Measurements from ENCODE around the gene S1PR4. TPM values are rescaled to one million over a fixed set of nuclear protein-coding genes. Genes with fewer than 3 reads are reported as not detected.

S1PR4 gene
- total and polyA plus RNA-seq, 9 of the 15 experiments (the other 6 are each of a cell fraction or from before 2014, with no cell fraction given), result 0.27 TPM; not detected in 8

GRCh38 chr19:3159565-3159964, 19.0 kb upstream of the S1PR4 start:
- intact Hi-C loops (cut with micrococcal nuclease), result no loop called here
- BruUV-seq (replicated peaks), result no TSS peak
- H3K79me2 ChIP-seq (ENCODE audit: control insufficient read depth, insufficient read depth, low read length), result peaks cover 4% of the 10 kb centered on the region; the same call in 1 of the 3 replicates
- peaks cover 8% of the 10 kb centered on the region for H3K9me3 ChIP-seq (replicated peaks; ENCODE audit: control insufficient read depth, insufficient read depth, low read depth, low read length)
- H3K9ac ChIP-seq (ENCODE audit: insufficient read depth in 1 of 2, low read depth in 2 of 2, low read length in 2 of 2), result no peak overlapping the region
- H3K27ac ChIP-seq (ENCODE audit: extremely low read depth, low read depth, low read length), result no peak overlapping the region; the same call in 2 of the 3 replicates
- no peak for ATAC-seq
- no peak overlapping the region for H3K4me2 ChIP-seq (ENCODE audit: insufficient read depth, low read length)
- POLR2A ChIA-PET, result interaction anchor here (0.5 kb wide), 1 partner anchor 145 kb away, joined by 3 read pairs; no protein-coding TSS in a partner anchor
- no peak for FAIRE-seq
- no peaks in the 10 kb centered on the region for H3K27me3 ChIP-seq (ENCODE audit: control insufficient read depth in 2 of 2, insufficient read depth in 2 of 2, low read length in 2 of 2)
- WGBS (ENCODE audit: insufficient coverage, low coverage, missing lambda C conversion rate), result 74% methylated on average over 8 of the region's 8 CpGs
- H3K4me3 ChIP-seq, result no peak overlapping the region
- no peak overlapping the region for H2AFZ ChIP-seq (ENCODE audit: low read depth, low read length)
- no peak for DNase-seq (ENCODE audit: extremely low read depth in 1 of 4, low spot score in 3 of 4)
- in situ Hi-C loops (cut with MboI), result loop anchor here (5.0 kb wide), 1 partner anchor 207 kb away; no protein-coding TSS in a partner anchor
- H3K36me3 ChIP-seq (ENCODE audit: control insufficient read depth, insufficient read depth, low read length), result no peaks in the 10 kb centered on the region
- peaks cover 10 to 36% of the 10 kb centered on the region in 2 experiments for H3K4me1 ChIP-seq (replicated peaks in 1 of 2; ENCODE audit: control insufficient read depth in 2 of 2, insufficient read depth in 2 of 2, low read length in 2 of 2)
- no peaks in the 10 kb centered on the region for H3K9me1 ChIP-seq (ENCODE audit: control insufficient read depth, insufficient read depth, low read length)
- CTCF ChIA-PET (ENCODE audit: low intra/inter-chr PET ratio), result no interaction called here
- H4K20me1 ChIP-seq (replicated peaks; ENCODE audit: control insufficient read depth, insufficient read depth, low read length), result no peaks in the 10 kb centered on the region
- no peak for TF ChIP-seq GTF2A2 (tag; IDR thresholded peaks at IDR 0.05)
- TF ChIP-seq NONO (IDR thresholded peaks at IDR 0.05; ENCODE audit: low read depth in 2 of 2, low read length in 1 of 2), result no peak
- no peak for TF ChIP-seq ZFP91 (CRISPR knock-in tag; IDR thresholded peaks at IDR 0.05)
- TF ChIP-seq POLR2AphosphoS5 (IDR thresholded peaks at IDR 0.05; ENCODE audit: control insufficient read depth, insufficient read depth, low read depth, low read length), result no peak
- TF ChIP-seq HMBOX1 (IDR thresholded peaks at IDR 0.05), result no peak
- no peak for TF ChIP-seq ZNF184 (CRISPR knock-in tag; IDR thresholded peaks at IDR 0.05)
- no peak for TF ChIP-seq TCF7L2 (IDR thresholded peaks at IDR 0.05; ENCODE audit: low read depth, low read length)
- TF ChIP-seq FOXM1 (IDR thresholded peaks at IDR 0.05; ENCODE audit: low read depth), result no peak
- TF ChIP-seq FOXM1 (CRISPR knock-in tag; IDR thresholded peaks at IDR 0.05; ENCODE audit: low read depth), result no peak
- no peak for TF ChIP-seq HDAC2 (IDR thresholded peaks at IDR 0.05)
- TF ChIP-seq ZNF274 (IDR thresholded peaks at IDR 0.05; ENCODE audit: borderline replicate concordance, low read depth, low read length), result no peak
- TF ChIP-seq ZBTB2 (IDR thresholded peaks at IDR 0.05), result no peak
- TF ChIP-seq HNRNPH1 (optimal IDR thresholded peaks at IDR 0.05; ENCODE audit: low read depth, low read length), result no peak
- no peak for TF ChIP-seq DACH1 (IDR thresholded peaks at IDR 0.05; ENCODE audit: partially characterized antibody)
- TF ChIP-seq STAT5A (IDR thresholded peaks at IDR 0.05; ENCODE audit: borderline replicate concordance, low read length), result no peak
- TF ChIP-seq GTF2E2 (tag; IDR thresholded peaks at IDR 0.05), result no peak
- no peak for TF ChIP-seq NFIX (CRISPR knock-in tag; IDR thresholded peaks at IDR 0.05; ENCODE audit: low read depth)
- no peak for TF ChIP-seq ZC3H11A (IDR thresholded peaks at IDR 0.05; ENCODE audit: low read depth, low read length)
- TF ChIP-seq SNAPC5 (CRISPR knock-in tag; IDR thresholded peaks at IDR 0.05), result no peak
- no peak for TF ChIP-seq ZNF24 (IDR thresholded peaks at IDR 0.05)

Measured in K562 (cell line).